ENCODE data around the gene TAS1R2. TPM values are rescaled to one million over a fixed set of nuclear protein-coding genes. Genes with fewer than 3 reads are reported as not detected.

The TAS1R2 gene
- total and polyA plus RNA-seq, 2 of the 4 experiments (the other 2 are of a cell fraction), result not detected

- CTCF ChIA-PET, result no interaction called here
- no peak overlapping the region for H3K56ac ChIP-seq (ENCODE audit: extremely low read depth, insufficient read depth, low read length)
- H4K8ac ChIP-seq (ENCODE audit: low read depth in 2 of 2, low read length in 2 of 2), result no peak overlapping the region
- no peaks in the 10 kb centered on the region; the same call in 1 of the 2 replicates for H3K27me3 ChIP-seq (ENCODE audit: control insufficient read depth, insufficient read depth, low read length)
- no peak overlapping the region for H2BK20ac ChIP-seq (ENCODE audit: low read depth, low read length)
- no peaks in the 10 kb centered on the region for H3K4me1 ChIP-seq (ENCODE audit: control insufficient read depth, insufficient read depth, low read length)
- no peak overlapping the region for H3K9ac ChIP-seq (ENCODE audit: low read depth, low read length)
- dilution Hi-C loops (cut with HindIII; ENCODE audit: low sequenced_read_pairs, unreplicated experiment) (no loop called here), in situ Hi-C loops (cut with MboI; ENCODE audit: low sequenced_read_pairs) (no loop called here), intact Hi-C loops (cut with micrococcal nuclease) (no loop called here)
- H2AK5ac ChIP-seq (ENCODE audit: low read depth, low read length), result no peak overlapping the region
- H3K36me3 ChIP-seq (ENCODE audit: control insufficient read depth, insufficient read depth, low read length), result no peaks in the 10 kb centered on the region
- H3K18ac ChIP-seq (ENCODE audit: low read depth, low read length), result no peak overlapping the region
- H3K9me1 ChIP-seq (ENCODE audit: insufficient read depth, low read length), result no peaks in the 10 kb centered on the region
- H3K4me3 ChIP-seq (ENCODE audit: insufficient read depth, low read depth, low read length), result no peak overlapping the region
- TF ChIP-seq SMC3 (IDR thresholded peaks at IDR 0.05; ENCODE audit: low read depth, low read length) (no peak), MAZ (IDR thresholded peaks at IDR 0.05; ENCODE audit: borderline replicate concordance, low read depth, low read length) (no peak), NFE2L2 (IDR thresholded peaks at IDR 0.05; ENCODE audit: low read depth, low read length) (no peak), CEBPB (IDR thresholded peaks at IDR 0.05; ENCODE audit: low read depth, low read length) (no peak), MXI1 (IDR thresholded peaks at IDR 0.05; ENCODE audit: borderline replicate concordance, low read depth, low read length) (no peak), POLR2A (IDR thresholded peaks at IDR 0.05; ENCODE audit: low read depth, low read length) (no peak), RFX5 (IDR thresholded peaks at IDR 0.05; ENCODE audit: low read depth, low read length) (no peak), CHD1 (IDR thresholded peaks at IDR 0.05; ENCODE audit: low read depth, low read length) (no peak), USF2 (IDR thresholded peaks at IDR 0.05; ENCODE audit: low read depth, low read length) (no peak), CTCF (conservative IDR thresholded peaks at IDR 0.05; ENCODE audit: low read depth, low read length) (no peak), BHLHE40 (IDR thresholded peaks at IDR 0.05; ENCODE audit: low read depth, low read length) (no peak), FOS (IDR thresholded peaks at IDR 0.05; ENCODE audit: low read depth, low read length) (no peak), RAD21 (IDR thresholded peaks at IDR 0.05; ENCODE audit: low read length) (no peak), ELK1 (IDR thresholded peaks at IDR 0.05; ENCODE audit: borderline replicate concordance, low read depth, low read length) (no peak), MAFK (IDR thresholded peaks at IDR 0.05; ENCODE audit: low read depth, low read length) (no peak), RCOR1 (IDR thresholded peaks at IDR 0.05; ENCODE audit: insufficient replicate concordance, low read length) (no peak)
- no peak overlapping the region for H3K27ac ChIP-seq (ENCODE audit: insufficient read depth, low read length)
- no peak overlapping the region for H3K23ac ChIP-seq (ENCODE audit: low read depth, low read length)
- H4K91ac ChIP-seq (ENCODE audit: insufficient read depth, low read depth, low read length), result no peak overlapping the region
- POLR2A ChIA-PET (ENCODE audit: unreplicated experiment), result no interaction called here
- no peak overlapping the region for H2BK120ac ChIP-seq (ENCODE audit: low read depth, low read length)
- ATAC-seq (ENCODE audit: low read depth) (no peak), DNase-seq (no peak)
- H2AFZ ChIP-seq (replicated peaks; ENCODE audit: low read length, poor library complexity), result no peak overlapping the region
- H2AK9ac ChIP-seq (replicated peaks; ENCODE audit: low read depth, low read length, poor library complexity), result no peak overlapping the region
- H3K14ac ChIP-seq (replicated peaks; ENCODE audit: low read depth, low read length), result no peak overlapping the region
- no peak overlapping the region for H3K4ac ChIP-seq (ENCODE audit: low read depth, low read length)
- no peaks in the 10 kb centered on the region for H3K79me1 ChIP-seq (ENCODE audit: low read depth in 1 of 2, low read length in 2 of 2)
- BruUV-seq (replicated peaks), result no TSS peak
- no peaks in the 10 kb centered on the region for H3K9me3 ChIP-seq (ENCODE audit: control insufficient read depth, insufficient read depth, low read length)
- H2BK15ac ChIP-seq (ENCODE audit: low read depth, low read length), result no peak overlapping the region
- H4K20me1 ChIP-seq (ENCODE audit: insufficient read depth, low read length), result no peaks in the 10 kb centered on the region
- no peak overlapping the region for H2BK5ac ChIP-seq (ENCODE audit: low read depth, low read length, poor library complexity, severe bottlenecking)
- no peak overlapping the region for H4K5ac ChIP-seq (ENCODE audit: low read depth, low read length)
- no peak overlapping the region for H3K4me2 ChIP-seq (ENCODE audit: low read depth, low read length)
- no CpG with 5 or more reads among the region's 6 CpGs for WGBS, 2 experiments (ENCODE audit: extremely low coverage in 2 of 2, insufficient read length in 1 of 2)
Measured at GRCh38 chr1:18798946-18799345, 60.5 kb downstream of the TAS1R2 start.
